Inferior parietal cortex (tissue), 1 donor: ENCODE measurements around the gene SFTPA1.
"Not testable (repeated sequence)": the region's sequence is repeated elsewhere in the genome, so short reads cannot be mapped to it uniquely, and the experiment has no call there.

ENCODE experiments used
- DNase-seq: peaks from one replicate; pipeline ENCODE4 v3.0.0-alpha.2; 2016; ENCODE audit errors: extremely low spot score

The SFTPA1 gene

DNA sequence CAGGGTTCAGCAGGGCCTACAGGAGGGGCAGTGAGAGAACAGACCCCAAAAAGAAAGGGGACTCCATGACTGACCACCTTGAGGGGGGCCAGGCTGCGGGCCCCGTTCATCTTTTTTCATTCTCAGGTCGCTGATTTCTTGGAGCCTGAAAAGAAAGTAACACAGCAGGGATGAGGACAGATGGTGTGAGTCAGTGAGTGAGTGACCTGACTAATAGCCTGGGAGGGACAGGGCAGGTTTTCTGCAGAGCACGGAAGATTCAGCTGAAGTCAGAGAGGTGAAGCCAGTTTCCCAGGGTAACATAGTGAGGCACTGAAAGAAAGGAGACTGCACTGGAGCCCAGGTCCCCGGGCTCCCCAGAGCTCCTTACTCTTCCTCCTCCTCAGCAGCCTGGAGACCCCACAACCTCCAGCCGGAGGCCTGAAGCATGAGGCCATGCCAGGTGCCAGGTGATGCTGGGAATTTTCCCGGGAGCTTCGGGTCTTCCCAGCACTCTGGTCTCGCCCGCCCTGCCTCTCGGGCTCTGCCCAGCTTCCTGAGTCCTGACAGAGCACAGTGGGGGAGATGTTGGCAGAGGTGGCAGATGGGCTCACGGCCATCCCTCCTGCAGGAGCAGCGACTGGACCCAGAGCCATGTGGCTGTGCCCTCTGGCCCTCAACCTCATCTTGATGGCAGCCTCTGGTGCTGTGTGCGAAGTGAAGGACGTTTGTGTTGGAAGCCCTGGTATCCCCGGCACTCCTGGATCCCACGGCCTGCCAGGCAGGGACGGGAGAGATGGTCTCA, 646 bp downstream of the SFTPA1 start:
- not testable (repeated sequence) for DNase-seq

DNA sequence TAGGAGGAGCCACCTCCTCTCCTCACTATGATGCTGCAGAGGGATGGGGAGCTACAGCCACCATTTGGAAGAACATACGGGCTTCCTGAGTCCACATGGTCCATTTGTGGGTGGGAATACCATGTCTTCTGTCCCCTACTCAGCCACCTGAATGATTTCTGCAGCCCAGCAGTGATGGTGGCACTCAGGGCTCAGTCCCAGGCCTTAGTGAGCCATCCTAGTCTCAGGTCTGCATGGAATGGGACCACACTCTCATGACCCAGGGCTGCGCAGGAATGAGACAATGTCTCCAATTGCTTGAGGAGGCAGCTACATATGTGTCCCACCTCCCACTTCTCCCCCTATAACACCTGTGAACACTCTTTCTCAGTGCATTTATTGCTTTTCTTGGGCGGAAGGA, 4.8 kb downstream of the SFTPA1 start:
- no peak for DNase-seq

DNA sequence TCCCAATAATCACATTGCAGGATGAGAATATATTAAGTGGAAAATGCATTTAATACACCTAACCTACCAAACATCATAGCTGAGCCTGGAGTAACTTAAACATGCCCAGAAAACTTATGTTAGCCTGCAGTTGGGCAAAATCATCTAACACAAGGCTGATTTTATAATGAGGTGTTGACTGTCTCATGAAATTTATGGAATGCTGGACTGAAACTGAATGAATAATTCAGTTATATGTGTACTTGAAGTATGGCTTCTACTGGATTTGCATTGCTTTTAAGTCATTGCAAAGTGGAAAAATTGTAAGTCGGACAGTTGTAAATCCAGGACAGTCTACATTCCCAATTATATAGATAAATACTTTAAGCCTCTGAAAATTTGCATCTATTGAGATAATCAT, 5.4 kb downstream of the SFTPA1 start:
- no peak for DNase-seq

DNA sequence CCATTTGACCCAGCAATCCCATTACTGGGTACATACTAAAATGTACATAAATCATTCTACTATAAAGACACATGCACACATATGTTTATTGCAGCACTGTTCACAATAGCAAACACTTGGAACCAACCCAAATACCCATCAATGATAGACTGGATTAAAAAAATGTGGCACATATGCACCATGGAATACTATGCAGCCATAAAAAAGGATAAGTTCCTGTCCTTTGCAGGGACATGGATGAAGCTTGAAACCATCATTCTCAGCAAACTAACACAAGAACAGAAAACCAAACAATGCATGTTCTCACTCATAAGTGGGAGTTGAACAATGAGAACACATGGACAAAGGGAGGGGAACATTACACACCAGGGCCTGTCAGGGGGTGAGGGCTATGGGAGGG, 12.9 kb downstream of the SFTPA1 start:
- not testable (repeated sequence) for DNase-seq

DNA sequence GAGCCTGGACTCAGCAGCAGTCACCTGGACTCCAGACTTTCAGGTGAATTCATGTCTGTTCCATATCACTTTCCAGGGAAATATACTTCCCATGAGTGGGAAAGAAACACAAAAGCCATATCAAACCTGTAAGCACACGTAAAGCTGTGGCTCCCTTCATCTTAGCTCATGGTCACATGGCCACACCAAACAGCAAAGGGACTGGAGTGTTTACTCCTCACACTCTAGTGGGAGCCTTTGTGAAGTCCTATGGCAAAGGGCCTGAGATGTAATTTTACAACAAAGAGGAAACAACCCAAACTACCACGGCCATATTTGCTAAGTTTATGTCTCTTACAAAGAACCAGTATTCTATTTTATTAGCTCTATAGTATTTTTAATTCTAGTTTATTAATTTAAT, 16.3 kb downstream of the SFTPA1 start:
- no peak for DNase-seq

DNA sequence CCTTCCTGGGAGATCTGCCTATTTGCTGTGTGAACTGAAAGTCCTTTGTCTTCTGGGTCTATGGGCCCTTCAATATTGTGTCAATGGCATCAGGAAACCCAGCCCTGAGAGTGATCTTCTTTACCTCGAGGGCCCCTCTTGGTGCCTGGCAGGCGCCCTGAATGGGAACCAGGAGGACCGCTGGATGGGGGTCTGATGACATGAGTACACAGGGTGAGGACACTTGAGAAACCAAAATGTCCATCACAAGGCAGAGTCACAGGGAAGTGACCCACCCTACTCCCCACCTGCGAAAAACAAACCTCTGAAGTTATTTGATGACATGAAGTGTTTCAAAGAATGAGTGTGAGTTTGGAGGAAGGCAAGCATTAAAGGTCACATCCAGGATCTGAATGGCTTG, 17.3 kb downstream of the SFTPA1 start:
- DNase-seq: no peak

DNA sequence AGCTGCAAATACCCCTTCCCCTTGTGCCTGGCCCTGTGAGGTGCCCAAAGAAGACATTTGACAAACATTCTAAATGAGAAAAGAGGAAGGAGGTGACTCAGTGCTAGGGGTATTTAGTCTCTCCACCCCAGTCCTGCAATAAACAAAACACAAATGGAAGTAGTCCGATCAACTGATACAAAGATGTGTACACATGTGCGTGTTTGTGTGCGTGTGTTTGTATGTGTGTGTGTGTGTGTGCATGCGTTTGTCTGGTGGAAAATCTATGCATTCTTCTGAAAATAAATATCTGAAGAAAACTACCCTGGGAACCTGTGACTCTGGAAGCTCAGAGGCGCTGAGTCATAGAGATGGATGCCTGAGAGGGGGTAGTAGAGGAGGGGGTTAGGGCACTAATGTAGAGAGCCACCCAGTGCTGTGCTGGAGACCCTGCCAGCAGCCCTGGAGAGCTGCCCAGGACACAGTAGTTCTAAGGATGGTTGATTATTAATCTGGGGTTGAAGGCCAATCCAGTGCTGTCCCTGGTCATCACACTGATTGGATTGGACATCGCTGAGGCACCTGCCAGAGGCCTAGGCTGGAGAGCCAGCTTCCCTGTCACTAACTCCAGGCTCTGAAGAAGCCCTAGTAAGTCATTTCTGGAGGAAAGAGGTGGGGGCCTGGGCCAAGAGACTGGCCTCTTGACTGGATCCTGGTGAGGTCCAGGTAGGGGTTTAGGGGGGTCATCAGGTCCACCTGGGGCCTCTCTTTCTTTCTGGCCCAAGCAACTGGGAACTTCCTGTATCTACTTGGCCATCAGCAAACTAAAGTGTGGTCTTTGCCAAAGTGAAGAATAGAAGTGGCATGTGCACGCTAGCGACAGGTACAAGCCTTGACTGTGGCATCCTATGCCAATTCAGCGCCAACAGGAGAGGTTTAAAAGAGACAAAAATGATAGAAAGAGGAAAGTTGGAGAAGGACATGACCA, 18.5 kb downstream of the SFTPA1 start:
- no peak for DNase-seq

DNA sequence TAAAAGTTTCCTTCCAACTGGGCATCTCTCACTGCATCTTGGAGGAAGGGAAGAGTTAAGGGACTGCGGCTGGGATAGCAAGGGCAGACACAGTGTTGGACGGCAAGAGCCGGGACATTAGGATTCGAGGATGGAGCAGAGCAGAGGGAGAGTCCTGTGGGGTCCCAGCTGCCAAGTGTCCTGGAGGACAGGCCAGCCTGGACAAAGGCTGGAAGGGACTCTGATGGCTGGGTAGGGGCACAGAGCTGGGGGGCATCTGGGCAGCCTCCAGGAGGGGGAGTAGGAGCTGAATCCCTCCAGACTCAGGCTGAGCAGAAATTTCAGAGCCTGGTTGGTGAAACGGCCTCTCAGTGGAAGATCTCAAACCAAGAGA, 19.2 kb downstream of the SFTPA1 start:
- no peak for DNase-seq

DNA sequence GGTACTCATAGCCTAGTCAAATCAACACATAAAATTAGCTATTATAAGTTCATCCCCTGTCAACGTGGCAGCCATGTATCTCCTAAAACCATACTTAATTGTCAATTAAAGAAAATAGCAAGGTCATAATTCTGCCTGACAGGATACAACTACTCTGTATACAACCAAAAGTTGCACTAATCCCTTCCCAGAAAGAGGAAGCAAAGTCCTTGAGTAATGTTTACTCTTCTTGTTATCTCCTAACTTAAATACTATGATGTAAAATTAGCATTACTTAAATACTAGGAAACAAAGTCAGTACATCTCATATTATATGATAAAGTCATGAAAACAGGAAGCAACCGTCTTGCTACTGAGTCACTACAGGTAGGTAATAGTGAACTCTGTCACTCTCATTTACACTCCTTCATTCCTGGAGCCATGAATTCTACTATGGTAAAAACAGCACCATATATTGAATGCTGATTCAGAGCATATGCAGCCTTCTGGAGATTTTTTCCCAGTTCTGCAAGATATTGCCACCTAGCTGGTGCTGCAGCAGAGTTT, 26.0 kb downstream of the SFTPA1 start:
- DNase-seq: not testable (repeated sequence)

DNA sequence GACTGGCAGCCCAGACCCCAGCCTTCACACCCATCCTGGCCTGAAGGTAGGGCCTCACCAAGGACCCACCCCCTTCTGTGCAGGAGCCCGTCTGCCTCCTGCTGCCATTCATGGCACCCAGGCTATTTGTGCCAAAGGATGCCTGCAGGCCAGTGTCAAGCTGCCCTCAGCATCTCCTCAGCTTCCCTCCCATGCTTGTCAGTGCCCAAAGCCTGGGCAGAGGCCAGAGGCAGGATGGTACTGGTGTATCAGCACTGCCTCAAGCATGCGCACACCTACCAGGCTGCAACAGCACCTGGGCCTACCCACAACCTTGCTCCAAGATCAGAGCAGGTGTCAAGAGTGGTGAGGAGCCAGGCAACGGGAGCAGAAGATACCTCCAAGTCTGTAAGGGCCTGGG, 27.6 kb downstream of the SFTPA1 start:
- DNase-seq: no peak

DNA sequence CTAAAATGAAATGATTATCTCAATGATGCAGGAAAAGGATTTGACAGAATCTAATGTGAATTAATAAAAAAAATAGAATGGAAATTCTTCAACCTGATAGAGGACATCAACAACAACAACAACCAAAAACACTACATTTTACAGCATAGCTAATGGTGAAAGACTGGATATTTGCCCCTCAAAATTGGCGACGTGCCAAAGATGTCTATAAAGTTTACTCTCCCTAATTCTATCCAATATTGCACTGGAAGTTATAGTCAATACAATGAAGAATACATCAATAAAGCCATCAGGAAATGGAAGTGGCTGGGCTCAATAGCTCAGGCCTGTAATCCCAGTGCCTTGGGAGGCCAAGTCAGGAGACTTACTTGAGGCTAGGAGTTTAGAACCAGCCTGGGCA, 42.0 kb downstream of the SFTPA1 start:
- not testable (repeated sequence) for DNase-seq

DNA sequence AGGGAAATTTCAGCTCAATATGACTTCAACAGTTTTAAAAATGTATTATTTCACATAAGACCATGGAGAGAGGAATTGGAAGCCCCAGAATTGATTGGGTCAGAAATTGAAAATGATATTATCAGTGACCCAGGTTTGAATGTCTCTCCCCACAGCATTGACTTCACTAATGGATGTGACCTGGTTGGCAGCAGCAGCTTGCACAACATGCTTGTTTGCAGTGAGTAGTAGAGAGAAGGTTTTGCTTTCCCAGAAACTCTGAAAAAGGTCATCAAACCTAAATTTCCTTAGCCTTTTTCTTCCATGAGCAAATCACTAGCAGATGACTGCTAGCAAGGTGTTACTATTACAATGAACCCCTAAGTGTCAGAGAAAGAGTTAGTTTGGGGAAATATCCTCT, 52.5 kb downstream of the SFTPA1 start:
- not testable (repeated sequence) for DNase-seq

DNA sequence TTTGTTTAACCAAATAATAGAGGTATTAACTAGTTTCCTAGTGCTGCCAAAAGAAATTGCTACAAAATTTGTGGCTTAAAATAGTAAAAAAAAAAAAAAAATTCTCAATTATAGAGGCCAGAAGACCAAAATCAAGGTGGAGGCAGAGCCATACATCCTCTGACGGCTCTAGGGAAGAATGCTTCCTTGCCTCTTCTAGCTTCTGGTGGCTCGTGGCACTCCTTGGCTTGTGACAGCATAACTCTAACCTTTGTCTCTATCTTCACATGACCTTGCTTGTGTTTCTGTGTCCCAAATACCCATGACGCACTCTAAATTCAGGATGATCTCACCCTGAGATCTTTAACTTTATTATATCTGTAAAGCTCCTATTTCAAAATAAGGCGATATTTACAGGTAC, 53.9 kb downstream of the SFTPA1 start:
- not testable (repeated sequence) for DNase-seq
